ENCODE measurements around the gene LGALS7. TPM values are rescaled to one million over a fixed set of nuclear protein-coding genes. Genes with fewer than 3 reads are reported as not detected.

LGALS7 gene
- total RNA-seq, 1 donor from 2014 or later, result not detected

DNA sequence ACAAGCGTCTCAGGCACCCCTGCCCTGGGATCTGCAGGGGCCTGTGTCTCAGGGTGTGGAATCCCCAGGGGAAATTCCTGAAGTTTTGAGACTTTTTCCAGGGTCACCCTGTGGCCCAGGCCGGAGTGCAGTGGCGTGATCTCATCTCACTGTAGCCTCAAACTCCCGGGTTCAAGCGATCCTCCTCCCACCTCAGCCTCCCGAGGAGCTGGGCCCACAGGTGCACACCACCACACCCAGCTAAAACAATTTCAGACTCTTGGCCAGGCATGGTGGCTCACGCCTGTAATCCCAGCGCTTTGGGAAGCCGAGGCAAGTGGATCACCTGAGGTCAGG is 33.1 kb downstream of the LGALS7 start:
- TF ChIP-seq, protein P1, sequence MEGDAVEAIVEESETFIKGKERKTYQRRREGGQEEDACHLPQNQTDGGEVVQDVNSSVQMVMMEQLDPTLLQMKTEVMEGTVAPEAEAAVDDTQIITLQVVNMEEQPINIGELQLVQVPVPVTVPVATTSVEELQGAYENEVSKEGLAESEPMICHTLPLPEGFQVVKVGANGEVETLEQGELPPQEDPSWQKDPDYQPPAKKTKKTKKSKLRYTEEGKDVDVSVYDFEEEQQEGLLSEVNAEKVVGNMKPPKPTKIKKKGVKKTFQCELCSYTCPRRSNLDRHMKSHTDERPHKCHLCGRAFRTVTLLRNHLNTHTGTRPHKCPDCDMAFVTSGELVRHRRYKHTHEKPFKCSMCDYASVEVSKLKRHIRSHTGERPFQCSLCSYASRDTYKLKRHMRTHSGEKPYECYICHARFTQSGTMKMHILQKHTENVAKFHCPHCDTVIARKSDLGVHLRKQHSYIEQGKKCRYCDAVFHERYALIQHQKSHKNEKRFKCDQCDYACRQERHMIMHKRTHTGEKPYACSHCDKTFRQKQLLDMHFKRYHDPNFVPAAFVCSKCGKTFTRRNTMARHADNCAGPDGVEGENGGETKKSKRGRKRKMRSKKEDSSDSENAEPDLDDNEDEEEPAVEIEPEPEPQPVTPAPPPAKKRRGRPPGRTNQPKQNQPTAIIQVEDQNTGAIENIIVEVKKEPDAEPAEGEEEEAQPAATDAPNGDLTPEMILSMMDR (IDR thresholded peaks at IDR 0.05), result no peak
- no peaks in the 10 kb centered on the region for H3K36me3 ChIP-seq

DNA sequence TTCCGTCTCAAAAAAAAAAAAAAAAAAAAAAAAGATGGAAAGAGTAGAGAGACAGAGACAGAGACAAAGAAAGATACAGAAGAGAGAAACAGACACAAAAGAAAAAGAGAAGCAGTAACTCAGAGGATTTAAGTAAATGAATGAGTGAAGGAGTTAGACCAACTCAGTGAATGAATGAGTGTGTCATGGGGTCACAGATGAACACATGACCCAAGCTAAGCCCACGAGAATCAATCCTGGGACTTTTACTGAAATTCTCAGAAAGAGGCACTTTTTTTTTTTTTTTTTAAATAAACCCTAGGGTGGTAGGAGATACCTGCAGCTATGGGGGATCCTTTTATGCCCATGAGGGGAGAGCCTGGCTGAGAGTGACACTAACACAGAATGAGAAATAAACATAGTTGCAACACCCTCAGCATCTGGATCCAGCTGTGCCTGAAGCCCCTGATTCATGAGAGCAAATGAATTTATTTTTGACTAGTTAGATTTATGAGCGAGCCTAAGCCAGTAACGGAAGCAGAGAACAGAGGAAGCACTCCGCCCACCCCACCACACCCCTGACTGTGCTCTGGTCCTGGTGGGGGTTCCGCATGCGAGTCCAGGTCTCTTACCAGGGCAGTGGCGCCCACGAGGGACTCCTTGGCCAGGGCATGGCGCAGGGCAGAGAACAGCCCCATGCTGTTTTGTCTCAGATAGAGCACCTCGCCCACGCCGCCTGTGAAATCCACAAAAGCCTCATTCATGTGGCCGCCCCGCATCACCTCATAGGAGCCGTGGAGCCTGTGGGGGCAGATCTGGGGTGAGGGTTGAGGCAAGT is 33.7 kb downstream of the LGALS7 start:
- Histone ChIP-seq H3K9me3 (no peaks in the 10 kb centered on the region), H3K27ac (no peak overlapping the region), H3K27me3 (no peaks in the 10 kb centered on the region), H3K36me3 (no peaks in the 10 kb centered on the region), H3K4me1 (peaks cover 9% of the 10 kb centered on the region), H3K4me3 (no peak overlapping the region)
- TF ChIP-seq, protein P1 (IDR thresholded peaks at IDR 0.05), result no peak
- intact Hi-C loops (cut with DNase I), result no loop called here
- no peak for ATAC-seq
- peak; percentile 56 for DNase-seq

More for the DNA sequence above, 33.1 kb downstream of the LGALS7 start:
- Histone ChIP-seq H3K9me3 (no peaks in the 10 kb centered on the region), H3K4me3 (no peak overlapping the region), H3K27ac (no peak overlapping the region), H3K4me1 (peaks cover 3% of the 10 kb centered on the region), H3K27me3 (no peaks in the 10 kb centered on the region)
- intact Hi-C loops (cut with DNase I), result no loop called here
- no peak for ATAC-seq
- DNase-seq, result no peak

DNA sequence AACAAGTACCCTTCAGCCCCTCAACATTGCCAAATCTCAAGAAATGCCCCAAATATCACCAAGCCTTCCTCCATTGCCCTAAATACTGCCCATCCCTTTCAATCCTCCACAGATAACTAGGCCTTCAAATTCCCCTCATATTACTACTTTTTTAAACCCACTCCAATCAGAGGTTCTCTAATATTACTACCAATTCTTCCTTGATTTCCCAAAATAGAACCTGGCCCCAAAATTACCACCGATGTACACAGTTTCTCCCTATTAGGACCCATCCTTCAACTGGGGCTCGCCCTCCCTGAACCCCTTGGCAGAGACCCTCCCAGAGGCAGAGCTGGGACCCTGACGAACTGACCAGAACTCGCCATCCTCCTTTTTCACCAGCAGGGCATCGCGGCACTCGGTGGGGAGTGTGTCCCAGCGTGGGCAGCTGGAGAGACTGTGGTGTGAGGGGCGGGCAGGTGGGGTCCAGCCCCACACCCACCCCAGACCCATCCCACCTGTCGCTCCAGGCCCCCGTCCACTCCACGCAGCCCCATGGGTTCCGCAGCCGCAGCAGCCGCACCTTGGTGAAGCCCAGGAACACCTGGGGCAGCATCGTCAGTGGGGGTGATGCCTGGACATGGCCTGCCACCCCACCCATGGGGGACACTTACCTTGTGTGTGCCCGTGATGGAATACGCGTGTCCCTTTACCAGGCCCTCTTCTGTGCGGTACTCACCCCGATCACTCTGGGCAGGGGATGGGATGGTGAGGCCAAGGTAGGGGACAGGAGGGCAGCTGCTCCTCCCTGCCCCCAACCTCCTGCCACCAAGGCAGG is 35.2 kb downstream of the LGALS7 start:
- intact Hi-C loops (cut with DNase I), result no loop called here

DNA sequence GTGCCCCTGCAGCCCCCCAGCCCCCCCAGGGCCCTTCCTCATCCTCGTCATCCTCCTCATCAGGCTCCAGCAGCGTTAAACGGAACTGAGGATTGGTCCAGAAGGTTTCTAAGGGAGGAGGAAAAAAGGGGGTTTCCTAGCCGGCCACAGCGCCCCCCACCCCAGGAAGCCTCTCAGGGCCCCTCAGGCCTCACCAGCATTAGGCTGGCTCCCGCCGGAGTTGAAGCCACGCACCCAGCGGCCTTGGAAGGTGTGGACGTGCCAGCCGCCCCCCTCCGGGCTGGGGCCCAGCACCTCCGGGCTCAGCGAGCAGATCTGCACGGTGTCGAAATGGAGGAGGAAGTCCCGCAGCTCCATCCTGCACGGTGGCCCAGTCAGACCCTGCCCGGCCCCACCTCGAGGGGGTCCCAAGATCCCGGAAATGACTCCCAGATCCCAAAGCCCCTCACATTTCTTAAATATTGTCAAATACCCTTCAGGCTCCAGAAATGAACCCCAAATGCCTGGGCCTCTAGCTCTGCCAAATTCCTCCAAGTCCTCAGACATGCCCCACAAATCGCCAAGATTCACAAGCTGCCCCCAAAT is 35.9 kb downstream of the LGALS7 start:
- H3K4me3 ChIP-seq, result no peak overlapping the region
- intact Hi-C loops (cut with DNase I), result no loop called here
- H3K9me3 ChIP-seq, result no peaks in the 10 kb centered on the region
- H3K27me3 ChIP-seq, result no peaks in the 10 kb centered on the region
- no peaks in the 10 kb centered on the region for H3K36me3 ChIP-seq
- H3K27ac ChIP-seq, result no peak overlapping the region
- DNase-seq (peak; percentile 72), ATAC-seq (no peak)
- TF ChIP-seq, protein P1 (IDR thresholded peaks at IDR 0.05), result no peak
- peaks cover 28% of the 10 kb centered on the region for H3K4me1 ChIP-seq

More for the DNA sequence above, 35.2 kb downstream of the LGALS7 start:
- DNase-seq (peak; percentile 63), ATAC-seq (no peak)
- Histone ChIP-seq H3K9me3 (no peaks in the 10 kb centered on the region), H3K4me3 (no peak overlapping the region), H3K27ac (no peak overlapping the region), H3K27me3 (no peaks in the 10 kb centered on the region), H3K4me1 (peaks cover 23% of the 10 kb centered on the region), H3K36me3 (no peaks in the 10 kb centered on the region)
- TF ChIP-seq, protein P1 (IDR thresholded peaks at IDR 0.05), result no peak

DNA sequence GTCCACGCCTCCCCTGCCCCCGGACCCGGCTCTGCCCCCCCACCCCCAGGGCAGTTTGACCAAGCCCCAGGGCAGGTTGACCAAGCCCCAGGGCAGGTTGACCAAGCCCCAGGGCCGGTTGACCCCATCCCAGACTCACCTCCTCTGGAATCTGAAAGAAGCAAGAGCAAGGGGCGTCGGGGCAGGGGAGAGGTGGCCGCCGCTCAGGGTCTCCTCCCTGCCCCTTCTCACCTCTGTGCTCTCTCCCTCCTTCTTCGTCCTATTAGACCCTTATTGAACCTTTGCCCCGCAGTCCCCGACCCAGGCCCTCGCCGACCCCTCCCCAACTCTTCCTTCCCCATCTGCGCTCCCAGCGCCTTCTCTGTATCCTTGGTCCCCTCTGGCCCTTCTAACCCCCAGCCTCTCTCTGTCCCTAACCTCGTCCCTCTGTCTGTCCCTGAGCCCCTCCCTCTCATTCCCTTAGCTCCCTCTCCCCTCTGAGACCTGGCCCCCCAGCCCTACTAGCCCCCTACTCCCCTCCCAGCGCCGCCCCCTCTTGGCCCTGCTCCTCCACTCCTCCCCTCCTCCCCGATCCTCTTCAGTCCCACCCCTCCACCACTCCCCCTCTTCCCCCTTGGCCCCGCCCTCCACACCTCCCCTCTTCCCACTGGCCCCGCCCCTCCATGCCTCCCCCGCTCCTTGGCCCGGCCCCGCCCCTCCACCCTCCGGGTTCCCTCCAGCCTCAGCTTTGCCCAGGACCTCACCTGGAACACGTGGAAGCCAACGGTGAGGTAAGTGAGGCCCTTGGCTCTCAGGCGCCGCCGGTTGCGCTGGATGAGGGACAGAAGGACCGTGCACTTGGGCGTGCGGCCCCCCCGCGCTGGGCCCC is 36.7 kb downstream of the LGALS7 start:
- ATAC-seq, result peak; percentile 74
- intact Hi-C loops (cut with DNase I), result no loop called here
- Histone ChIP-seq H3K36me3 (no peaks in the 10 kb centered on the region), H3K27ac (no peak overlapping the region), H3K4me3 (peak overlapping the region; percentile 42), H3K4me1 (peaks cover 33% of the 10 kb centered on the region), H3K9me3 (no peaks in the 10 kb centered on the region), H3K27me3 (no peaks in the 10 kb centered on the region)
- DNase-seq, result peak; percentile 91
- TF ChIP-seq, protein P1 (IDR thresholded peaks at IDR 0.05), result no peak
